Mucosa of rectum (tissue), 2 donors: ENCODE measurements around the gene IFT43.

Experiments used
- H3K27ac ChIP-seq, 2 donors: one replicate each; pipeline ENCODE4 v1.7.0; 2013; ENCODE audit warnings: inconsistent platforms in 2 of 2, low read depth in 2 of 2, low read length in 2 of 2
- H3K27me3 ChIP-seq, 2 donors: one replicate each; pipeline ENCODE4 v1.7.0; 2013; ENCODE audit warnings: low read length in 2 of 2; ENCODE audit not compliant: control insufficient read depth in 2 of 2, insufficient read depth in 2 of 2
- H3K36me3 ChIP-seq, 2 donors: one replicate each; pipeline ENCODE4 v1.7.0; 2013; ENCODE audit warnings: low read length in 2 of 2; ENCODE audit not compliant: control insufficient read depth in 2 of 2, insufficient read depth in 2 of 2
- H3K4me1 ChIP-seq, 2 donors: one replicate each; pipeline ENCODE4 v1.7.0; 2013; ENCODE audit warnings: low read length in 2 of 2, mild to moderate bottlenecking in 1 of 2; ENCODE audit not compliant: control insufficient read depth in 2 of 2, insufficient read depth in 2 of 2
- H3K4me3 ChIP-seq, 2 donors: one replicate each; pipeline ENCODE4 v1.7.0; 2013; ENCODE audit warnings: low read length in 2 of 2
- H3K9ac ChIP-seq, 2 donors: one replicate each; pipeline ENCODE4 v1.7.0; 2013; ENCODE audit warnings: low read length in 2 of 2, low read depth in 1 of 2, mild to moderate bottlenecking in 1 of 2
- H3K9me3 ChIP-seq, 2 donors: one replicate each; pipeline ENCODE4 v1.7.0; 2013; ENCODE audit warnings: low read length in 2 of 2; ENCODE audit not compliant: control insufficient read depth in 2 of 2
- donor health status: healthy.
- donor health status: Normal muscosa, but diverticular disease.

IFT43 gene

GRCh38 chr14:76040704-76041103, 55.1 kb downstream of the IFT43 start:
- no peaks in the 10 kb centered on the region for H3K9me3 ChIP-seq
- no peaks in the 10 kb centered on the region for H3K27me3 ChIP-seq
- H3K27ac ChIP-seq: no peak overlapping the region
- H3K4me1 ChIP-seq: no peaks in the 10 kb centered on the region
- H3K36me3 ChIP-seq: peaks cover 0 to 2% of the 10 kb centered on the region in 2 donors
- H3K9ac ChIP-seq: no peak overlapping the region
- H3K4me3 ChIP-seq: no peak overlapping the region

GRCh38 chr14:76045773-76046172, 60.2 kb downstream of the IFT43 start:
- H3K27ac ChIP-seq: no peak overlapping the region
- no peaks in the 10 kb centered on the region for H3K36me3 ChIP-seq
- H3K4me3 ChIP-seq: no peak overlapping the region
- no peaks in the 10 kb centered on the region for H3K9me3 ChIP-seq
- H3K27me3 ChIP-seq: no peaks in the 10 kb centered on the region
- no peak overlapping the region for H3K9ac ChIP-seq
- no peaks in the 10 kb centered on the region for H3K4me1 ChIP-seq

- no peak overlapping the region for H3K9ac ChIP-seq
These were observed 64.7 kb downstream of the IFT43 start for GRCh38 chr14:76050250-76050649.

GRCh38 chr14:76050797-76051392, 65.3 kb downstream of the IFT43 start:
- H3K36me3 ChIP-seq: no peaks in the 10 kb centered on the region
- H3K27me3 ChIP-seq: no peaks in the 10 kb centered on the region
- no peaks in the 10 kb centered on the region for H3K9me3 ChIP-seq
- no peak overlapping the region for H3K4me3 ChIP-seq
- no peak overlapping the region for H3K9ac ChIP-seq
- no peaks in the 10 kb centered on the region for H3K4me1 ChIP-seq
- H3K27ac ChIP-seq: no peak overlapping the region

More at GRCh38 chr14:76050250-76050649, 64.7 kb downstream of the IFT43 start:
- H3K4me1 ChIP-seq: no peaks in the 10 kb centered on the region
- H3K36me3 ChIP-seq: no peaks in the 10 kb centered on the region
- no peak overlapping the region for H3K4me3 ChIP-seq
- no peaks in the 10 kb centered on the region for H3K9me3 ChIP-seq
- no peak overlapping the region for H3K27ac ChIP-seq
- no peaks in the 10 kb centered on the region for H3K27me3 ChIP-seq

GRCh38 chr14:76051717-76052465, 66.3 kb downstream of the IFT43 start:
- no peaks in the 10 kb centered on the region for H3K4me1 ChIP-seq
- no peaks in the 10 kb centered on the region for H3K9me3 ChIP-seq
- H3K27me3 ChIP-seq: no peaks in the 10 kb centered on the region
- H3K9ac ChIP-seq: no peak overlapping the region
- H3K4me3 ChIP-seq: no peak overlapping the region
- no peaks in the 10 kb centered on the region for H3K36me3 ChIP-seq
- H3K27ac ChIP-seq: no peak overlapping the region

GRCh38 chr14:76053572-76054355, 68.2 kb downstream of the IFT43 start:
- H3K4me3 ChIP-seq: no peak overlapping the region
- no peaks in the 10 kb centered on the region for H3K9me3 ChIP-seq
- H3K36me3 ChIP-seq: peaks cover 0 to 2% of the 10 kb centered on the region in 2 donors
- H3K27me3 ChIP-seq: no peaks in the 10 kb centered on the region
- H3K4me1 ChIP-seq: no peaks in the 10 kb centered on the region
- no peak overlapping the region for H3K27ac ChIP-seq
- H3K9ac ChIP-seq: no peak overlapping the region

GRCh38 chr14:76055330-76055729, 69.8 kb downstream of the IFT43 start:
- Histone ChIP-seq H3K9ac (no peak overlapping the region), H3K27ac (no peak overlapping the region), H3K4me3 (no peak overlapping the region), H3K4me1 (no peaks in the 10 kb centered on the region), H3K9me3 (no peaks in the 10 kb centered on the region), H3K36me3 (peaks cover 3 to 8% of the 10 kb centered on the region in 2 donors), H3K27me3 (no peaks in the 10 kb centered on the region)

GRCh38 chr14:76056128-76056527, 70.6 kb downstream of the IFT43 start:
- H3K27ac ChIP-seq: no peak overlapping the region
- H3K9ac ChIP-seq: no peak overlapping the region
- H3K4me3 ChIP-seq: no peak overlapping the region
- no peaks in the 10 kb centered on the region for H3K9me3 ChIP-seq
- H3K27me3 ChIP-seq: no peaks in the 10 kb centered on the region
- H3K4me1 ChIP-seq: no peaks in the 10 kb centered on the region
- peaks cover 3 to 8% of the 10 kb centered on the region in 2 donors for H3K36me3 ChIP-seq

GRCh38 chr14:76057914-76058313, 72.4 kb downstream of the IFT43 start:
- H3K27me3 ChIP-seq: no peaks in the 10 kb centered on the region
- no peak overlapping the region for H3K9ac ChIP-seq
- H3K9me3 ChIP-seq: no peaks in the 10 kb centered on the region
- H3K27ac ChIP-seq: no peak overlapping the region
- peaks cover 3 to 8% of the 10 kb centered on the region in 2 donors for H3K36me3 ChIP-seq
- no peaks in the 10 kb centered on the region for H3K4me1 ChIP-seq
- H3K4me3 ChIP-seq: no peak overlapping the region

GRCh38 chr14:76063327-76063726, 77.8 kb downstream of the IFT43 start:
- no peak overlapping the region for H3K9ac ChIP-seq
- no peak overlapping the region for H3K27ac ChIP-seq
- H3K9me3 ChIP-seq: no peaks in the 10 kb centered on the region
- H3K4me1 ChIP-seq: no peaks in the 10 kb centered on the region
- H3K4me3 ChIP-seq: no peak overlapping the region
- peaks cover 8 to 11% of the 10 kb centered on the region in 2 donors for H3K36me3 ChIP-seq
- H3K27me3 ChIP-seq: no peaks in the 10 kb centered on the region
